GM23338 (cell line): Measurements from ENCODE around the gene MORN2. TPM values are rescaled to one million over a fixed set of nuclear protein-coding genes. Genes with fewer than 3 reads are reported as not detected.

ENCODE experiments used
- CREB1 ChIP-seq: fragments of 250-450 bp; sonication (Bioruptor Pico); IDR thresholded peaks from 2 replicates; pipeline ENCODE4 v1.5.0; 2020; ENCODE audit warnings: low read depth, mild to moderate bottlenecking, moderate library complexity
- EZH2 ChIP-seq: fragments of 200-600 bp; sonication (generic); IDR thresholded peaks from one replicate; pipeline ENCODE4 v1.8.0; 2017; ENCODE audit warnings: antibody characterized with exemption, mild to moderate bottlenecking, low read depth; ENCODE audit not compliant: unreplicated experiment
- JUNB ChIP-seq: IDR thresholded peaks from one replicate; pipeline ENCODE4 v1.6.1; 2016; ENCODE audit warnings: antibody characterized with exemption; ENCODE audit not compliant: unreplicated experiment
- POLR2AphosphoS5 ChIP-seq: IDR thresholded peaks from 2 replicates; pipeline ENCODE4 v1.6.1; 2016; ENCODE audit warnings: antibody characterized with exemption, low read depth
- STAT1 ChIP-seq: IDR thresholded peaks from one replicate; pipeline ENCODE4 v1.6.1; 2016; ENCODE audit warnings: antibody characterized with exemption; ENCODE audit not compliant: unreplicated experiment
- ZNF114 ChIP-seq: fragments of 250-450 bp; sonication (Bioruptor Pico); IDR thresholded peaks from 2 replicates; pipeline ENCODE4 v1.5.0; 2020; ENCODE audit warnings: mild to moderate bottlenecking, moderate library complexity
- polyA plus RNA-seq: library from polyadenylated mRNA; unstranded; fragments of >200 nt; fragmentation: Nextera tagmentation; extraction: Ambion mirVana; gene quantifications from 2 replicates; pipeline ENCODE4 v1.2.1, GENCODE V29; 2016
- small RNA-seq: library from RNA; depleted of rRNA; stranded (forward); fragments of <200 nt; gene quantifications from one replicate; pipeline ENCODE3, GENCODE V24; 2014; ENCODE audit warnings: low replicate concordance
- total RNA-seq: library from RNA; depleted of rRNA; stranded (reverse); fragments of >200 nt; shearing (Covaris generic); gene quantifications from 2 replicates; pipeline ENCODE4 v1.2.3, GENCODE V29; 2014; rRNA removed
- TF ChIP-seq, protein P1 (sequence below): IDR thresholded peaks from 2 replicates; pipeline ENCODE4 v1.6.1; 2016; ENCODE audit warnings: antibody characterized with exemption

MORN2 gene
- total and polyA plus RNA-seq, 2 experiments from 2014 or later = 7.6 to 45.2 TPM

DNA sequence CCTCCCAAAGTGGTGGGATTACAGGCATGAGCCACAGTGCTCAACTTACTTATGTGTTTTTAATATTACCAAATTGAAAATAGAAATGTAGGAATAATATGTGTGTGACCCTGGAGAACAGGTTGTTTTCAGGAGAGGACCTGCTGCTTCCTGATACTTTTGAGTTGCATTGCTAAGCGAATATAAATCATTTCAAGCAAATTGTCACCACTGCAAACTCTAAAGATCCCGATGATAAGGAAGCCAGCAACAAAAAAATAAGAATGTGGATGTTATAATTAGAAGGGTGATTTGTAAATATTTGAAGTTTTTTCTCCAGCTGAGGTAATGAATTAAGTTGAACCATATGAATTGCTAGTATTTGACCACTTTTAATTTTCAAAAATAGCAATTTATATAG is 54.8 kb downstream of the MORN2 start (continued):
- TF ChIP-seq EZH2 = no peak
- TF ChIP-seq, protein P1, sequence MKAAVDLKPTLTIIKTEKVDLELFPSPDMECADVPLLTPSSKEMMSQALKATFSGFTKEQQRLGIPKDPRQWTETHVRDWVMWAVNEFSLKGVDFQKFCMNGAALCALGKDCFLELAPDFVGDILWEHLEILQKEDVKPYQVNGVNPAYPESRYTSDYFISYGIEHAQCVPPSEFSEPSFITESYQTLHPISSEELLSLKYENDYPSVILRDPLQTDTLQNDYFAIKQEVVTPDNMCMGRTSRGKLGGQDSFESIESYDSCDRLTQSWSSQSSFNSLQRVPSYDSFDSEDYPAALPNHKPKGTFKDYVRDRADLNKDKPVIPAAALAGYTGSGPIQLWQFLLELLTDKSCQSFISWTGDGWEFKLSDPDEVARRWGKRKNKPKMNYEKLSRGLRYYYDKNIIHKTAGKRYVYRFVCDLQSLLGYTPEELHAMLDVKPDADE = no peak
- TF ChIP-seq JUNB = no peak
- no peak for TF ChIP-seq POLR2AphosphoS5
- TF ChIP-seq CREB1 (CRISPR knock-in tag) = no peak
- no peak for TF ChIP-seq ZNF114 (CRISPR knock-in tag)
- no peak for TF ChIP-seq STAT1

Small RNA genes lying within 50 kb of the gene (small RNA-seq; reads per million reads assigned to genes)
- gene RNU6-851P = not detected

Other genes with a start within 250 kb of the MORN2 start
- 14.9 and 21.6 TPM in 2 replicates for gene GALM, start 209.9 kb upstream of the MORN2 start, total RNA-seq
- gene GALM, start 209.9 kb upstream of the MORN2 start, polyA plus RNA-seq = 9.3 and 9.6 TPM in 2 replicates
- gene SRSF7, start 124.6 kb upstream of the MORN2 start, total RNA-seq = 251 and 274 TPM in 2 replicates
- gene SRSF7, start 124.6 kb upstream of the MORN2 start, polyA plus RNA-seq = 534 and 572 TPM in 2 replicates
- 11.8 and 12.5 TPM in 2 replicates for gene GEMIN6, start 97.8 kb upstream of the MORN2 start, total RNA-seq
- gene GEMIN6, start 97.8 kb upstream of the MORN2 start, polyA plus RNA-seq = 38.6 and 43.5 TPM in 2 replicates
- gene DHX57, start within 50 bp of the MORN2 start, total RNA-seq = 32.9 and 34.0 TPM in 2 replicates
- 13.3 and 13.6 TPM in 2 replicates for gene DHX57, start within 50 bp of the MORN2 start, polyA plus RNA-seq
- 0.10 and 9.2 TPM in 2 replicates for gene ARHGEF33, start 13.9 kb downstream of the MORN2 start, total RNA-seq
- gene ARHGEF33, start 13.9 kb downstream of the MORN2 start, polyA plus RNA-seq = 1.6 and 1.8 TPM in 2 replicates
- 21.9 and 25.2 TPM in 2 replicates for gene SOS1, start 245.1 kb downstream of the MORN2 start, total RNA-seq
- gene SOS1, start 245.1 kb downstream of the MORN2 start, polyA plus RNA-seq = 13.4 and 14.2 TPM in 2 replicates